C4-2B (cell line): Measurements from ENCODE around the gene PPM1N.

Experiments used
- H3K27ac ChIP-seq: fragments of 450-650 bp; 2 replicates; pipeline ENCODE4 v1.5.1; 2017
- ZFX ChIP-seq: fragments of 450-650 bp; IDR thresholded peaks from 2 replicates; pipeline ENCODE4 v1.6.1; 2017
- TF ChIP-seq, protein P1 (sequence below): fragments of 450-650 bp; conservative IDR thresholded peaks from 2 replicates; pipeline ENCODE4 v1.5.1; 2017; ENCODE audit warnings: mild to moderate bottlenecking

PPM1N gene

DNA sequence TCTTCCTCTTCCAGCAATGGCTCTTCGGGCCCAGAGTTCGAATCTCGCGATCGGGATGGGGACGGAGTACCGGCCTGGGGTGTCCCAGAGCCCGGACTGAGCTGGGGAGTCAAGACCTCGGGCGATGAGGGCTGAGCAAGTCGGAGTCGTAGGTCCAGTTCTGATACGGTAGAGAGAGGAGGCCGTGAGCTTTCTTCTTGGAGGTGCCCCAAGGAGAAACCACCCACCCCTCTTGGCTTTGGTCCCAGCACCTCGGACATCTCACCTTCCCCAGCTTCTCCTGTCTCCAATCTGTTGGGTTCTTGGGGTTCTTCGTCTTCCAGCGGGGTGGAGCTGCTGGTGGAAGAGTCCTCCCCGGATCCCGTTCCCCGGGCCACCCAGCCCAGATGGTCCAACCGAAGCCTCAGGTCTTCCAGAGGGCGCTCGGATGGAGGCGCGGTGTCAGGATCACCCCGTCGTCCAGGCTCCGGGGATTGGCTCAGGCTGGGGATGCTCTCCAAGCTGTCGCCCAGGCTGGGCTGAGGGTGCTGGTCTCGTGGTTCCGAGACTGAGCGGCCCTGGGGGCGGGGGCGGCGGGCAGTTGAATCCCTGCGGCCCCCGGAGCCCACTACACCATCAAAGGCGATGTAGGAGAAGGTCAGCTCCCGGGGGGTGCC, 3.9 kb upstream of the PPM1N start:
- TF ChIP-seq ZFX, result no peak
- TF ChIP-seq, protein P1, sequence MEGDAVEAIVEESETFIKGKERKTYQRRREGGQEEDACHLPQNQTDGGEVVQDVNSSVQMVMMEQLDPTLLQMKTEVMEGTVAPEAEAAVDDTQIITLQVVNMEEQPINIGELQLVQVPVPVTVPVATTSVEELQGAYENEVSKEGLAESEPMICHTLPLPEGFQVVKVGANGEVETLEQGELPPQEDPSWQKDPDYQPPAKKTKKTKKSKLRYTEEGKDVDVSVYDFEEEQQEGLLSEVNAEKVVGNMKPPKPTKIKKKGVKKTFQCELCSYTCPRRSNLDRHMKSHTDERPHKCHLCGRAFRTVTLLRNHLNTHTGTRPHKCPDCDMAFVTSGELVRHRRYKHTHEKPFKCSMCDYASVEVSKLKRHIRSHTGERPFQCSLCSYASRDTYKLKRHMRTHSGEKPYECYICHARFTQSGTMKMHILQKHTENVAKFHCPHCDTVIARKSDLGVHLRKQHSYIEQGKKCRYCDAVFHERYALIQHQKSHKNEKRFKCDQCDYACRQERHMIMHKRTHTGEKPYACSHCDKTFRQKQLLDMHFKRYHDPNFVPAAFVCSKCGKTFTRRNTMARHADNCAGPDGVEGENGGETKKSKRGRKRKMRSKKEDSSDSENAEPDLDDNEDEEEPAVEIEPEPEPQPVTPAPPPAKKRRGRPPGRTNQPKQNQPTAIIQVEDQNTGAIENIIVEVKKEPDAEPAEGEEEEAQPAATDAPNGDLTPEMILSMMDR, result no peak
- no peak overlapping the region for H3K27ac ChIP-seq

DNA sequence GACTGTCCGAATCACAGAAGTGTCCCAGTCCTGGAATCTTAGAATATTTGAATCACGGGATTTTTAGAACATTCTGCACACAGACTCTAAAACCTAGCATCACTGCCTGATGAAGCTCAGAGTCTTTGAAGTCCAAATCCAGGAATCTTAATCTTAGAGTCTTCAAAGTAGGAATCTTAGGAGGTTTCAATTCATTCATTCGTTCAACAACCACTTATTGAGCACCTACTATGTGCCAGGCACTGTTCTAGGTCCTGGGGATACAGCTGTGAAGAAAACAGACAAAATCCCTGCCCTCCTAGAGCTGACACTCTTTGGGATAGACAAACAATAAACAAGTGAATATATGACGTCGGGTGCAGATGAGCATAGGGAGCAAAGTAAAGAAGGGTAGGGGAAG, 3.1 kb upstream of the PPM1N start:
- TF ChIP-seq ZFX, result no peak
- no peak overlapping the region for H3K27ac ChIP-seq

DNA sequence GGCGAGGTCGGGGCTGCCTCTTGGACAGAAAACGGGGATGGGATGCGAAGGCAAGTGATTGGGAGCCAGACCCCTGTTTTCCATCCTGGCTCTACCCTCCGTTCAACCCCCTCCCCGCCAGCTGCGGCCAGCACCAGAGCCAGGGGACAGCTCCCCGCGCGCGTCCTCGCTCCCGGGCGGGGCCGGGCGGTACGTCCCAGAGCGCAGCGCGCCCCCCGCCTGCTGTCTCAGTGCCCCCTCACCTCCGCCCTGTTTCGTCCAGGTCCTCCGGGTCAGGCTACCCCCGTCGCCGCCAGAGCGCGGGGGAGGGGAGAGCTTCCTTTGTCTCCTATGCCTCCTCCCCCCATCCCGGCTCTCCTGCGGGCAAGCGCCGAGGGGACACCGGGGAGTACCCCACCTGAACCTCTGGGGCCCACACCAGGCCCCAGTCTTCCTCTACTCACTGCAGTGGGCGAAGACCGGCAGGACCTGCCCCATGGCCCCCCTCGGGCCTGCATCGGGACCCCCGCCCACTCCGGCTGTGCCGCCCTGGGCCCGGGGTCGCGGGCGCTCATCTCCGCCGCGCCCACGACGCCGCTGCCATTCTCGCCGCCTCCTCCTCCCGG, 1.8 kb upstream of the PPM1N start:
- no peak overlapping the region for H3K27ac ChIP-seq

DNA sequence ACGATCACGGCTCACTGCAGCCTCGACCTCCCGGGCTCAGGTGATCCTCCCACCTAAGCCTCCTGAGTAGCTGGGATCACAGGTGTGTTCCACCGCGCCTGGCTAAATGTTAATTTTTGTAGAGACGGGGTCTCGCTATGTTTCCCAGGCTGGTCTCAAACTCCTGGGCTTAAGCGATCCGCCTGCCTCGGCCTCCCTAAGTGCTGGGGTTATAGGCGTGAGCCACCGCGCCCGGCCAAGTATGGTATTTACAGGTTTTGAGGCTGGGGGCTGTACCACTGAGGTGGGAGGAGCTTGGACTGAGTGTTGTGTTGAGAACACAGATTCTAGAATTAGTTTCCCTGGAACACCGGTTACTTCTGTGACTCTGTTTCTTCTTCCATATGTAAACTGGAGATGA, 452 bp upstream of the PPM1N start:
- H3K27ac ChIP-seq, result no peak overlapping the region
- TF ChIP-seq, protein P1, result no peak

More for the DNA sequence above, 1.8 kb upstream of the PPM1N start:
- TF ChIP-seq, protein P1, result no peak
- no peak for TF ChIP-seq ZFX

DNA sequence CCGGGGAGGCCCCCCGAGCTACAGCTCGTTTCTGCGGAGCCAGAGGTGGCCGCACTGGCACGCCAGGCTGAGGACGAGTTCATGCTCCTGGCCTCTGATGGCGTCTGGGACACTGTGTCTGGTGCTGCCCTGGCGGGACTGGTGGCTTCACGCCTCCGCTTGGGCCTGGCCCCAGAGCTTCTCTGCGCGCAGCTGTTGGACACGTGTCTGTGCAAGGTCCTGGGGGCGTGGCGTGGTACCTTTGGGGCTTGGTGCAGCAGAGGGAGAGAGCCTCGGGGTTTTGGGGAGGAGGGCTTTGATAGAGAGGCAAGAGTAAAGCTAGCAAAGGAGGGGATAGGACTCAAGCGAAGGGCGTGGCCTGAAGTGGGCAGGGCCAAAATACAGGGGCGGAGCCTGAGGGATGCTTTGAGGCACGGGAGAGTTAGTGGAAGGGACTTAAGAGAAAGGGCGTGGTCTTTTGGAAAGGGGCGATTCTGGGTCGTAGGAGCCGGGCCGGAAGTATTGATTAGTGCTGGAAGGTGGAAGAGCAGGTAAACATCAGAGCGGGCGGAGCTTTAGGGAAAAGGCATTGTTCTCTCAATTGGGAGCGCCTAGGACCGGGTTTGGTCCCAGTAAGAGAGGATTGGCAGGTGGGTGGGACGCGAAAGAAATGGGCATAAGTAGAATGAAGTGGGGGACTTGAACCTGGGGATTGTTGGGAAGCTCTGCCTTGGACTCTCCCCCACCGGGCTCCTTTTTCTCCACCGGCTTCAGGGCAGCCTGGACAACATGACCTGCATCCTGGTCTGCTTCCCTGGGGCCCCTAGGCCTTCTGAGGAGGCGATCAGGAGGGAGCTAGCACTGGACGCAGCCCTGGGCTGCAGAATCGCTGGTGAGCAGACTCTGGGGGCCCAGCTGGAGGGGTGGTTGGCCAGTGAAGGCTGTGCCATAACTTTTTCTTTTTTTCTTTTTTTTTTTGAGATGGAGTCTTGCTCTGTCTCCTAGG, 1.2 kb downstream of the PPM1N start:
- TF ChIP-seq, protein P1, result no peak
- TF ChIP-seq ZFX, result no peak
- no peak overlapping the region for H3K27ac ChIP-seq

DNA sequence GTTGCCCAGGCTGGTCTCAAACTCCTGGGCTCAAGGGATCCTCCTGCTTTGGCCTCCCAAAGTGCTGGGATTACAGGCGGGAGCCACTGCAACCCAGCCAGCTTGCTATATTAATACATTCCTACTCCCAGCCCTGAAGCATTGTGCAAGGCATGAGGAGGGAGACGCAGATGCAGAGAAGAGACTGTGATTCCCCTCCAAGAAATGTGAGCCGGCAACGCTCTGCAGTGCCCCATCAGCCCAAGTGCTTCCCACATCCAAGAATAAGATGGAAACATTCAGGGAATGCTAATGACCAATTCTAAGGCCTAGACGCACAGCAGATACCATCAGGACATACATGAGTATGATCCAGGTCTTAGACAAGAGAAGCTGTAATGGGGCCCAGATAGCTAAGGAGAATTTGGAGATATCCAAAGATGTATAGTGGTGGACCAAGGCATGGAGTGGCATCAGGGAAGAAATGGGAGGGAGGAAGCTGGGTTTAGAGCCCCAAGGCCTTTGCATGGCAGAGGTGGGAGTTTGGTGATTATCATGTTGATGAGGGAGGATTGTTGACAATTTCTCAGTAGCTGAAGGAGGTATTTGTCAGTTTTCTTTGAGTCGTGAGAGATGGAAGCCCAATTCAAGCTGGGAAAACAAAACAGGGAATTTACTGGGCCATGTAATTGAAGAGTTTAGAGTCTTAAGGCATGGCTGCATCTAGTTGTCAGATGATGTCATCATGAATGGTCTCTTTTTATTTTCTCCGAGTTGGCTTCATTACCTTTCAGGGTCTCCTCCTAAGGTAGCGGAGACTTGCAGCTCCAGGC, 2.9 kb downstream of the PPM1N start:
- TF ChIP-seq, protein P1, result no peak
- TF ChIP-seq ZFX, result no peak
- H3K27ac ChIP-seq, result no peak overlapping the region

DNA sequence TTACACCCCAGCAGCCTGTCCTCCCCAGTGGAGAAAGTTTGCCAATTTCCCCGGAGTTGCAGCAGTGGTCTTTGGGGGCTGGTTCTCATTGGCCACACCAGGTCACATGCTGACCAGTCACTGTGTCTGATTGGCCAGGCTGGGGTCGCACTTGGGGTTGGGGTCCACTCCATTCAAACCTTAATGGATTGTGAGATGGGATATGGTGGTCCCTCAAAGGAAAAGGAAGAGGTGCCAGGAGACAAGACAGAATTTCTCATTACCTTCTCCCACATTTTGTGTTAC, 3.4 kb downstream of the PPM1N start:
- no peak for TF ChIP-seq ZFX
- TF ChIP-seq, protein P1, result no peak
- no peak overlapping the region for H3K27ac ChIP-seq
